Stimulated activated CD4-positive, alpha-beta T cell treated with anti-CD3 and anti-CD28 coated beads, Interleukin-2, amount 100 ng/mL, for 4 hours (primary cell): ENCODE measurements around the gene PGR.
"Not testable (repeated sequence)": the region's sequence is repeated elsewhere in the genome, so short reads cannot be mapped to it uniquely, and the experiment has no call there.

Experiments
- DNase-seq: peaks from one replicate; pipeline ENCODE4 v3.0.0-alpha.2; 2020; ENCODE audit warnings: low read depth

The PGR gene

GRCh38 chr11:101063706-101064105 lies 65.9 kb downstream of the PGR start:
- no peak for DNase-seq

DNA sequence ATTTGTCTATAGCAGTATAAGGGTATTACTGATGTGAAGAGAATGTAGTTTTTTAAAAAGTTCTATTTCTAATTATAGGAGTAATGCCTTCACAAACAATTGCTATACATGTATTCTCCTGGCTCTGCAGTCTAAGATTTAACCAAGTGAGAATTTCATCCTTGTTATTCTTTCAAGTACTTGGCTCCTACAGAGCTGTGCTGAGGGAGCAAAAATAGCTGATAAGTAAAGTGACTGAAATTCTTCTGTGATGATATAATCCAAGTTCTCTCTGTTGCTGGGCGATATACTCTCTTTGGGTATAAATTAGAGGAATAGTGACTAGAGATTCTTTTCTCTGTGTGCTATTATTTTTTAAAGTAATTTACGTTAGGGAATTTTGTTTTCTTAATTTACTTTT lies 68.0 kb downstream of the PGR start:
- DNase-seq = no peak

- DNase-seq = no peak
Observed at GRCh38 chr11:101059331-101059730, 70.3 kb downstream of the PGR start.

DNA sequence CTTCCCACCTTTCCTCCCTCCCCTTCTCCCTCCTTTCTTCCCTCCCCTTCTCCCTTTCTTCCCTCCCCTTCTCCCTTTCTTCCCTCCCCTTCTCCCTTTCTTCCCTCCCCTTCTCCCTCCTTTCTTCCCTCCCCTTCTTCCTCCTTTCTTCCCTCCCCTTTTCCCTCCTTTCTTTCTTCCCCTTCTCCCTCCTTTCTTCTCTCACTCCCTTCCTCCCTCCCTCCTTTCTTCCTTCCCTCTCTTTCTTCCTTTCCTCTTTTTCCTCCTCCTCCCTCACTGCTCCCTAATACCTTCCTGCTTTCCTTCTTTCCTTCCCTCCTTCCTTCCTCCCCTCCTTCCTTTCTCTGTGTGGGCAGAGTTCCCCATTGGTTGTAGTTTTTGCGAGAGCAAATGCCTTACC lies 76.1 kb downstream of the PGR start:
- no peak for DNase-seq

DNA sequence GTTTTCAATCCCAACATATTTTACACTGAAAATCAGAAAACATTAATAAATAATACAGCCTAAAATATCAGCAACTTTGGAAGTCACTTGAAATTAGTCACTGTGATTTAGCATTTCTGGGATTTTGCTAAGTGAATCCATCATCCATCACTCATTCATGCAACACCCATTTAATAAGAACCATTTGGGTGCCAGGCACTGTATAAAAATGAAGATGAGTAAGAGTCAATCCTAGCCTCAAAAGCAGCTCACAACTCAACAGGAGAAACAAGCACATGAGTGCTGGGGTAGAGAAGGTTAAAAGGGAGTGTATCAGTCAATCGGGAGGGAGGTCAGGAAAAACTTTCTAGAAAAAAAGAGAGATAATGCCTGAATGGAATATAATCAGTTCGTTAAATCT lies 77.9 kb downstream of the PGR start:
- no peak for DNase-seq

DNA sequence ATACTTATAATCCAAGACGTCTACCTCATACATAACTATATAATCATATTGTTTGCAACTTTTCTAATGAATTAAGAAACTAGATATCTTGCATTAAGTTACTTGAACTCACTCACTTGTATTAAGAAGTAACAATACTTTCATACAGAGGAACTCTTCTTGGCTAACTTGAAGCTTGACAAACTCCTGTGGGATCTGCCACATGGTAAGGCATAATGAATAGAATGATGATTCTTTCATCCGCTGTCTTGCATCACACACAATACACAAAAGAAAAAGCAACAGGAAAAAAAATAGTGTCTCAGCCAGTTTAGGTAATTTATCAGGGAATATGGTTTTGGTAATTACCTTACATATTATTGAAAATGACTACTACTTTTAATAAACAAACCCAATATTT lies 79.8 kb downstream of the PGR start:
- DNase-seq = no peak

- DNase-seq = no peak
Observed at GRCh38 chr11:101049123-101049522, 80.5 kb downstream of the PGR start.

- no peak for DNase-seq
Observed at GRCh38 chr11:101048479-101048878, 81.1 kb downstream of the PGR start.

DNA sequence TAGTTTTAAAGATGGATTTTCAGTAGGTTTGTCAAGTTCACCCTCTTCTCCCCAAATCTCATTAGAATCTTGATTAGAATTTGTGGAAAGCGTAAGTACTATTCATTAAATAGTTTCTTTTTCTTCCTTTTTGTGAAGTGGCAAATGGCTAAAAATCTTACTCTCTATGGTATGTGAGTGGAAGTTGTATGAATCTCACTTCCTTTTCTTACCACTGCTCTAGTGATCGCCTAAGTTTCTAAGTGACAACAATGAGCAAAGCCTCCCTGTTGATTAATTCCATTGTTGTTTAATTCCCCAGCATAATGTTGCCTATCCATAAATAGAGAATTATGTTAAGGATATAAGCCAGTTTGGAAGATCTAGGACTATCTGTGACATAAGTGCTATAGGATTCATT lies 82.7 kb downstream of the PGR start:
- no peak for DNase-seq

GRCh38 chr11:101045415-101045814 lies 84.2 kb downstream of the PGR start:
- no peak for DNase-seq

- DNase-seq = no peak
Observed at GRCh38 chr11:101043940-101044339, 85.7 kb downstream of the PGR start.

- DNase-seq = no peak
Observed at GRCh38 chr11:101035872-101036271, 93.7 kb downstream of the PGR start.

- DNase-seq = no peak
Observed at GRCh38 chr11:101034076-101034475, 95.5 kb downstream of the PGR start.

- DNase-seq = no peak
Observed at GRCh38 chr11:101032991-101033390, 96.6 kb downstream of the PGR start.

DNA sequence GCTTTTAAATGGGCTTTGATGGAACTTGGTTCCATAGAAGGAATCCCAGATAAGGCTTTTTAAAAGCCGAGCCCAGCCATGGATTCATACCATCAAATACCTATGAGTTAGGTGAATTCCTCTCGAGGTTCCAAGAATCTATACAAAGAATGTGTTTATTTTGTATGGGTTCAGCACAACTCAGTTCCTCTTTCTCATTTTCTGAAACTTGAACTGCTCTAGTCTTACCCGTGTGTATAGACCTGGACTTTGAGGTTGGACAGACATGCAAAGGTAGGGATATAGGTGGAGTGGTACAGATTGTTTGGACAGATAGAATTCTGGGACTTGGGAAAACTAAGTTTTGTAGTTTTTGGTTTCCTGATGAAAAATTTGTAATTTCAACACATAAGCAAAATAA lies 97.9 kb downstream of the PGR start:
- DNase-seq = no peak

DNA sequence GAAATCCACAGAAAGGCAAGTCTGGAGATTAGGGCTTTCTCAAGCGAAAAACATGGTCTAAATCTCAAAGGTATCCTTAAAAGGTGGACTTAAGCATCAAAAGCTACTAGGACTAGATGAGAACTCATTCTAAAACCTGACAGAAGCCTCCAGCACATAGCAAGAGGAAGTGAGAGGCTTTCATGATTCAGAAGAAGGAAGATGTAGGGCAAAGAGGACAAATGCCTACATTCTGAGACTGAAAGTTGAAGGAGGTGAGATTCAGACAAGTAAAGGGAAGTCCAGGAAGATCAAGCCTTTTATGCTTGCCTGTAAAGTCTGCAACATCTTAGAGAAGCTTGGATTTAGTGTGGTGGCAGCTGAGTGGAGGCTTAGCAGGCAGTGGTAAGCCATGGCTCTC lies 98.9 kb downstream of the PGR start:
- DNase-seq = no peak

GRCh38 chr11:101030015-101030414 lies 99.6 kb downstream of the PGR start:
- DNase-seq = no peak

DNA sequence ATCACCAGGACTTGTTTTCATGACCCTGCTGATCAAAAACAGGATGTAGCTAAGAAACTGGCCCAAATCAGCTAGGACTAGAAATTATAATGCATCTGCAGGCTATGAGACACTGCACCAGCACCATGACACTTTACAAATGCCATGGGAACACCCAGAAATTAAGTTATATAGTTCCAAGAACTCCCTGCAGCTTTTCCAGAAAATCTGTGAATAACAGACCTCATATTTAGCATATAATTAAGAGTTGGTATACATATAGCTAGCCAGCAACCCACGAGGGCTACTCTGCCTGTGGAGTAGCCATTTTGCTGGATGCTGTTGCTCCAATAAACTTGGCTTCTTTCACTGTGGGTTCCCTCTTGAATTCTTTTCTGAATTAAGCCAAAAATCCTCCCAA lies 101.0 kb downstream of the PGR start:
- DNase-seq = no peak

DNA sequence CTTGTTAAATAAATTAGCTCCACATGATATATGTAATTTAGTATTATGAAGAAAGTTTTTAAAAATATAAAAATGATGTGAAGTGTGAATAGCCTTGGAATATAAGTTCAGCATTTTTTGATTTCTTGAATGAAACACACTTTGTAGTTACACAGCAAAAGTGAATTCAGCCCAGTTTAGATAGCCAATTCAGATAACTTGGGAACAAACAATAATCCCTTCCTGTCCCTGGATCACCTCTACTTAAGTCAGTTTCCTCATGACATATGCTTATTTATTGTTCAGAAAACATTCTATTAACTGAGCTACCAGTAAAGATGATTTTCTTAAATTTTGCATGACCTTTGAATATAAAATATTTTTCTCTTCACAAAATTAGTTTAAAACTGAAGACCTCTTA lies 107.4 kb downstream of the PGR start:
- no peak for DNase-seq

DNA sequence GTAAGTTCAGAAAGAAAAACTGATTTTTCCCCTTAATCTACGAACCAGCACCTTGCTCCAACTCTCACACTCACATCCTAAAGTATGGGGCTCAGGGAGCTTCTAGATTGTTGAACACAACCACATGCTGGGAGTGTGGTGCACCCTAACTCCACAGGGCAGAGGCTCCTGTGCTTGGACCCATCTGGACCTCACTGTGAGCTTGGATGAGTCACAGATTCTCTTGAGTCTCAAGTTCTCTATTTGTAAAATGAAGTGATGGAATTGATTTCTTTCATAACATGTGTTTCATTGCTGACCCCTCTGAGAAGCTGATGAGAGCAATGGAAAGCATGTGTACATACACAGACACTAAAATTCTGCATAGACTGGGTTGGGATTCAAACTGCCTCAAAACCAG lies 109.7 kb downstream of the PGR start:
- DNase-seq = no peak

GRCh38 chr11:101014600-101015285 lies 114.9 kb downstream of the PGR start:
- DNase-seq = no peak

DNA sequence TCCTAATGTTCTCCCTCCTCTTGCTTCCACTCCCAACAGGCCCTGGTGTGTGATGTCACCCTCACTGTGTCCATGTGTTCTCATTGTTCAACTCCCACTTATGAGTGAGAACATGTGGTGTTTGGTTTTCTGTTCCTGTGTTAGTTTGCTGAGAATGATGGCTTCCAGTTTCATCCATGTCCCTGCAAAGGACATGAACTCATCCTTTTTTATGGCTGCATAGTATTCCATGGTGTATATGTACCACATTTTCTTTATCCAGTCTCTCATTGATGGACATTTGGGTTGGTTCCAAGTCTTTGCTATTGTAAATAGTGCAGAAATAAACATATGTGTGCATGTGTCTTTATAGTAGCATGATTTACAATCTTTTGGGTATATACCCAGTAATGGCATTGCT lies 115.9 kb downstream of the PGR start:
- not testable (repeated sequence) for DNase-seq

GRCh38 chr11:101011881-101012280 lies 117.7 kb downstream of the PGR start:
- no peak for DNase-seq

DNA sequence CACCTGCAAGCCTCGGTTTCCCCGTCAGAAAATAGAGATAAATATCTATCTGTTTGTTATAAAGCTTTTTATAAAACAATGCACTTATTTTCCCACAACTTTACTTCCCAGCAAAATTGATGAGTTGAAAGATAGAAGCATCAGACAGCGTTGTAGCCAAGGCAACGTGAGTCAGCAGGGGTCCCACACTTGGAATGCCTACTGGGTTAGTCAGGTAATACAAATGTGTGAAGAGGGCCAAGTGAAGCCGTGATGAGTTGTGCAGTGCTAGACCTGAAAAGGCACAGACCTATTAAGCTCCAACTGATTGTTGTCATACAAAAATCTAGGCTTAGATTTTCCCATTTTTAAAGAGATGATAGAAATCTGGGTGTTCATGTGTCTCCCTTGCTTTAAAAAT lies 118.7 kb downstream of the PGR start:
- no peak for DNase-seq

GRCh38 chr11:101009690-101010055 lies 119.9 kb downstream of the PGR start:
- DNase-seq = no peak
